Lung (tissue), 12 donors: ENCODE results near the gene SLC7A8. TPM values are rescaled to one million over a fixed set of nuclear protein-coding genes. Genes with fewer than 3 reads are reported as not detected.

Source experiments
- ATAC-seq: fragments of 200-7000 bp; cut with Tn5 transposase; one replicate; pipeline ENCODE4 v1.9.1; 2020; ENCODE audit warnings: moderate number of reproducible peaks; ENCODE audit not compliant: insufficient read depth, low FRiP score
- DNase-seq, 3 donors: peaks; one replicate each; pipeline ENCODE4 v3.0.0-alpha.2; 2013 to 2017
- H3K27ac ChIP-seq, 2 donors: one replicate each; pipeline ENCODE4 v1.5.1; 2013; ENCODE audit warnings: mild to moderate bottlenecking in 2 of 2, moderate library complexity in 2 of 2, control low read depth in 1 of 2, inconsistent platforms in 1 of 2, low read depth in 1 of 2, low read length in 1 of 2
- H3K27me3 ChIP-seq, 3 donors: one replicate each; pipeline ENCODE4 v1.5.1; 2013; ENCODE audit warnings: low read length in 2 of 3; ENCODE audit not compliant: control insufficient read depth in 3 of 3, insufficient read depth in 3 of 3
- H3K36me3 ChIP-seq, 4 donors: one replicate each; pipeline ENCODE4 v1.5.1; 2013; ENCODE audit warnings: low read length in 4 of 4, mild to moderate bottlenecking in 1 of 4, moderate library complexity in 1 of 4; ENCODE audit not compliant: control insufficient read depth in 4 of 4, insufficient read depth in 4 of 4
- H3K4me1 ChIP-seq, 5 donors: one replicate each; pipeline ENCODE4 v1.5.1; 2013; ENCODE audit warnings: low read length in 5 of 5, mild to moderate bottlenecking in 2 of 5, moderate library complexity in 1 of 5; ENCODE audit not compliant: control insufficient read depth in 5 of 5, insufficient read depth in 5 of 5
- H3K4me3 ChIP-seq: one replicate; pipeline ENCODE4 v1.5.1; 2013; ENCODE audit warnings: mild to moderate bottlenecking, control low read depth, moderate library complexity
- H3K9ac ChIP-seq, 2 donors: one replicate each; pipeline ENCODE4 v1.5.1; 2013; ENCODE audit warnings: low read length in 2 of 2, control low read depth in 1 of 2; ENCODE audit not compliant: insufficient read depth in 1 of 2
- H3K9me3 ChIP-seq, 4 donors: one replicate each; pipeline ENCODE4 v1.5.1; 2013; ENCODE audit warnings: low read length in 3 of 4, mild to moderate bottlenecking in 1 of 4, moderate library complexity in 1 of 4; ENCODE audit not compliant: control insufficient read depth in 4 of 4, insufficient read depth in 3 of 4
- whole genome bisulfite sequencing, 2 donors: extraction: QIAGEN DNeasy Blood & Tissue Kit; methylation state at CpG; one replicate each; pipeline ENCODE4 v1.1.7; 2013; 5-methylcytosine and 5-hydroxymethylcytosine counted together
- polyA plus RNA-seq, 2 donors: library from polyadenylated mRNA; stranded (reverse); fragments of 200-250 nt; gene quantifications; one replicate each; pipeline ENCODE4 v1.2.1, GENCODE V29; 2013
- total RNA-seq, 2 donors: library from RNA; depleted of rRNA in 1 of 2; stranded (reverse); fragments of >200 nt in 1 of 2; gene quantifications; one replicate each; pipeline ENCODE4 v1.2.1, GENCODE V29; 2014 to 2021
- TF ChIP-seq, protein P1 (sequence below): IDR thresholded peaks from 2 replicates; pipeline ENCODE4 v1.5.1; 2012; ENCODE audit warnings: mild to moderate bottlenecking; ENCODE audit errors: control extremely low read depth, extremely low read depth
- donor health status: control.
- donor health status: control.
- donor health status: Bipolar disorder and iron deficiency.
- donor health status: healthy.
- donor health status: DM: yes; HTN: yes; CAD: no.

Gene SLC7A8
- total and polyA plus RNA-seq, 4 donors: 28.1 to 74.0 (median 41.9) TPM

DNA sequence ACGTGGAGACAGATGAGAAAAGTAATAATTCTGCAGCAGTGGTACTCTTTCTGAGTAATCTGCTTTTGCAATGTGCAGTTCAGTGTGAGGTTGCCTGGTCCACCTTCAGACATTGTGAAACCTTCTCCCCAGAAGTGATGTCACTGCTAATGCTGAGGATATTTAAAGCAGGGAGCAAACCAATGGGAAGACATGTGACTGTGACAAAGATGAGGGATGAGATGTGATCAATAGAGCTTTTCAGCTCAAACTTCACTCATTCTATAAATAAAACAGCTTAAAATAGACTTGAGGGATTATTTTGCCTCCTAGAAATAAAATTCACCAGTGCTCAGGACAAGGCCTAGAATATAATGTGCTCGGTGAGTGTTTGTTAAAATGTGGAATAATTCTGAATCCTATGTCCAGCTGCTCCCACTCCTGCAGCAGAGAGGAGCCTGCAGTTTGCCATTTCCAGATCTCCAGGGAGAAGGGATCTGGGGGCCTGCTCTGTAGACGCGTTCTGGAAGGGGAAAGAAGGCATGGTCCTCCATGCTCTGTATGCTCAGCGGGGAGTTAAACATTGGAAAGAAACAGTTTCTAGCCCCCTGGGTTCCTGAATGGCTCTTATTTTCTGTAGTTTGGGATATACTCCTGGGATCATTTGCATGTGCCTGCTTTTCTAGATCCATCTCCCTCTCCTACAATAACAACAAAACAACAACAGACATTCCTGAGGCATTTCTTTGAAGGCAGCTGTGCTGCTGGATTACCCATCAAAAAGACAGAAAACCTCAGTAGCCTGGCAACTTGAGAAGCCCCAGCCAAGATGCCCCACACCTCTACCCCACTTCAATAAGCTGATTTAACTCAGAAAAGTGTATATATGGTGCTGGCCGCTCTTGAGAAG, 8.9 kb downstream of the SLC7A8 start:
- peaks cover 0 to 52% (median 19%) of the 10 kb centered on the region in 5 donors for H3K4me1 ChIP-seq
- no peak overlapping the region for H3K27ac ChIP-seq
- TF ChIP-seq, protein P1, sequence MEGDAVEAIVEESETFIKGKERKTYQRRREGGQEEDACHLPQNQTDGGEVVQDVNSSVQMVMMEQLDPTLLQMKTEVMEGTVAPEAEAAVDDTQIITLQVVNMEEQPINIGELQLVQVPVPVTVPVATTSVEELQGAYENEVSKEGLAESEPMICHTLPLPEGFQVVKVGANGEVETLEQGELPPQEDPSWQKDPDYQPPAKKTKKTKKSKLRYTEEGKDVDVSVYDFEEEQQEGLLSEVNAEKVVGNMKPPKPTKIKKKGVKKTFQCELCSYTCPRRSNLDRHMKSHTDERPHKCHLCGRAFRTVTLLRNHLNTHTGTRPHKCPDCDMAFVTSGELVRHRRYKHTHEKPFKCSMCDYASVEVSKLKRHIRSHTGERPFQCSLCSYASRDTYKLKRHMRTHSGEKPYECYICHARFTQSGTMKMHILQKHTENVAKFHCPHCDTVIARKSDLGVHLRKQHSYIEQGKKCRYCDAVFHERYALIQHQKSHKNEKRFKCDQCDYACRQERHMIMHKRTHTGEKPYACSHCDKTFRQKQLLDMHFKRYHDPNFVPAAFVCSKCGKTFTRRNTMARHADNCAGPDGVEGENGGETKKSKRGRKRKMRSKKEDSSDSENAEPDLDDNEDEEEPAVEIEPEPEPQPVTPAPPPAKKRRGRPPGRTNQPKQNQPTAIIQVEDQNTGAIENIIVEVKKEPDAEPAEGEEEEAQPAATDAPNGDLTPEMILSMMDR: no peak
- WGBS, 2 donors: 68 to 74% methylated on average over 6 of the region's 6 CpGs
- DNase-seq: peak in 2 of 3 donors; percentile 32 to 50
- H3K4me3 ChIP-seq: no peak overlapping the region
- no peak for ATAC-seq
- no peaks in the 10 kb centered on the region for H3K9me3 ChIP-seq
- H3K27me3 ChIP-seq: no peaks in the 10 kb centered on the region
- no peak overlapping the region for H3K9ac ChIP-seq
- H3K36me3 ChIP-seq: peaks cover 0 to 12% (median 2%) of the 10 kb centered on the region in 4 donors

DNA sequence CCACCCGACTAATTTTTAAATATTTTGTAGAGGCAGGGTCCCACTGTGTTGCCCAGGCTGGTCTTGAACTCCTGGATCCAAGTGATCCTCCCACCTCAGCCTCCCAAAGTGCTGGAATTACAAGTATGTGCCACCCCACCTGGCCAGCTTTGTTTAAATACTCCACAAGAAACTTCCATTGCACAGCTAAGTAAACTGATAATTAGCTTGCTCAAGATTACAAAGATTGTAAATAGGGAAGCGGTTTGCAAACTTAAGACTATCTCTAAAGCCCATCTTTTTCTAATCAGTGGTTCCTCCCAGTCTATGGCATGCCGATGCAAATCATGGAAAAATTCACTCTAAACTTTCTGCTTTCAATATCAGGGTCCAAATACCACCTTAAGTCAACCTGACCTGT, 9.7 kb downstream of the SLC7A8 start:
- DNase-seq: no peak
- no peak for ATAC-seq
- H3K9ac ChIP-seq: no peak overlapping the region
- TF ChIP-seq, protein P1: no peak
- 77 to 86% methylated on average over 3 of the region's 3 CpGs for WGBS, 2 donors
- H3K9me3 ChIP-seq: no peaks in the 10 kb centered on the region
- H3K36me3 ChIP-seq: peaks cover 0 to 12% (median 2%) of the 10 kb centered on the region in 4 donors
- H3K4me3 ChIP-seq: no peak overlapping the region
- H3K4me1 ChIP-seq: peaks cover 0 to 48% (median 17%) of the 10 kb centered on the region in 5 donors
- H3K27me3 ChIP-seq: no peaks in the 10 kb centered on the region
- no peak overlapping the region for H3K27ac ChIP-seq

DNA sequence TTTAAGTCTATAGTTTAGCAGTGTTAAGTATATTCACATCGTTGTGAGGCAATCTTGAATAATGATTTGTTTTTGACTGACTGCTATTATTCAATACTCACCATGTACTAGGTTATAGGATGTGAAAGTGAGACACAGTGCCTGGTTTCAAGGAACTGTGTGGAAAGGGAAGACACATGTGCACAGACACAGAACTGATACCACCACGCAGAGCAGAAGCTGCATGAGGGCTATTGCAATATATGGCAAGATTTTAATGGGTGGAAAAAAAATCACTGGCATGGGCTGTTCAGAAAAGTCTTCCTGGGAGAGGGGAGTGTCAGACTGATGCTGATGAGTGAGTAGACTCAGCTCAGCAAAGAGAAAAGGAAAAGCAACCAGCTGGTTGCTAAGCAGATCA, 10.4 kb downstream of the SLC7A8 start:
- no peak overlapping the region for H3K27ac ChIP-seq
- DNase-seq (no peak), ATAC-seq (no peak)
- H3K9ac ChIP-seq: no peak overlapping the region
- peaks cover 0 to 12% (median 2%) of the 10 kb centered on the region in 4 donors for H3K36me3 ChIP-seq
- H3K4me1 ChIP-seq: peaks cover 0 to 51% (median 18%) of the 10 kb centered on the region in 5 donors
- H3K27me3 ChIP-seq: no peaks in the 10 kb centered on the region
- TF ChIP-seq, protein P1: no peak
- no peak overlapping the region for H3K4me3 ChIP-seq
- 65 to 66% methylated on average over 2 of the region's 2 CpGs for WGBS, 2 donors
- no peaks in the 10 kb centered on the region for H3K9me3 ChIP-seq
